ENCODE data around the gene BMPR1A. TPM values are rescaled to one million over a fixed set of nuclear protein-coding genes. Genes with fewer than 3 reads are reported as not detected.

Gene BMPR1A
- total and polyA plus RNA-seq, 4 donors: 2.2 to 16.0 (median 8.9) TPM

DNA sequence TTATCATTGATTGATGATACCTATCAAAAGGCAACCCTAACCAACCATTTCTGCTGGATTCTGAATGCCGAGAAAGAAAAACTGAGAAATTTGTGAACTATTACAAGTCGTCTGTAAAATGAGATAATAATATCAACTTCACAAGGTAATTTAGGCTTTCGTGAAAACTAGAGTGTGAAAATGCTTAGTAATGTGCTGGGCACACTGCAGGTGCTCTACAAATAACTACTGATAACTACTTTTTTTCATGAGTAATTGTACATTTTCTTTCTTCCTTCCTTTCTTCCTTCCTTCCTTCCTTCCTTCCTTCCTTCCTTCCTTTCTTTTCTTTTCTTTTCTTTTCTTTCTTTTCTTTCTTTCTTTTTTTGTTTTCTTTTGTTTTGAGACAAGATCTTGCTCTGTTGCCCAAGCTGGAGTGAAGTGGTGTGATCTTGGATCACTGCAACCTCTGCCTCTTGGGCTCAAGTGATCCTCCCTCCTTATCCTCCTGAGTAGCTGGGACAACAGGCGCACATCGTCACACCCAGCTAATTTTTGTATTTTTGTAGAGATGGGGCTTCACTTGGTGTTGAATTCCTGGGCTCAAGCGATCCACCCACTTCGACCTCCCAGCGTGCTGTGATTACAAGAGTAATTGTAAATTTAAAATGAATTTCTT is 42.9 kb downstream of the BMPR1A start:
- Histone ChIP-seq H3K4me3 (ENCODE audit: low read depth in 1 of 3, low read length in 3 of 3) (no peak overlapping the region), H3K27ac (ENCODE audit: low read depth in 1 of 2, low read length in 2 of 2) (no peak overlapping the region), H3K36me3 (ENCODE audit: control insufficient read depth in 4 of 4, insufficient read depth in 3 of 4, low read depth in 1 of 4, low read length in 3 of 4) (no peaks in the 10 kb centered on the region), H3K27me3 (ENCODE audit: control insufficient read depth in 4 of 4, insufficient read depth in 4 of 4, low read length in 3 of 4) (no peaks in the 10 kb centered on the region), H3K9ac (ENCODE audit: low read depth in 1 of 2, low read length in 2 of 2) (no peak overlapping the region), H3K9me3 (ENCODE audit: control insufficient read depth in 4 of 4, low read length in 3 of 4) (no peaks in the 10 kb centered on the region), H3K4me1 (ENCODE audit: control insufficient read depth in 4 of 4, insufficient read depth in 4 of 4, low read length in 3 of 4) (peaks cover 0 to under 1% (median 0%) of the 10 kb centered on the region in 4 donors)
- DNase-seq (ENCODE audit: low spot score): no peak
- TF ChIP-seq TAF1 (conservative IDR thresholded peaks at IDR 0.05): no peak
- no peak for TF ChIP-seq SP1 (IDR thresholded peaks at IDR 0.05)
- TF ChIP-seq, protein P1, sequence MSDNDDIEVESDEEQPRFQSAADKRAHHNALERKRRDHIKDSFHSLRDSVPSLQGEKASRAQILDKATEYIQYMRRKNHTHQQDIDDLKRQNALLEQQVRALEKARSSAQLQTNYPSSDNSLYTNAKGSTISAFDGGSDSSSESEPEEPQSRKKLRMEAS (IDR thresholded peaks at IDR 0.05): no peak
- TF ChIP-seq RXRA (IDR thresholded peaks at IDR 0.05): no peak
- TF ChIP-seq, protein P2, sequence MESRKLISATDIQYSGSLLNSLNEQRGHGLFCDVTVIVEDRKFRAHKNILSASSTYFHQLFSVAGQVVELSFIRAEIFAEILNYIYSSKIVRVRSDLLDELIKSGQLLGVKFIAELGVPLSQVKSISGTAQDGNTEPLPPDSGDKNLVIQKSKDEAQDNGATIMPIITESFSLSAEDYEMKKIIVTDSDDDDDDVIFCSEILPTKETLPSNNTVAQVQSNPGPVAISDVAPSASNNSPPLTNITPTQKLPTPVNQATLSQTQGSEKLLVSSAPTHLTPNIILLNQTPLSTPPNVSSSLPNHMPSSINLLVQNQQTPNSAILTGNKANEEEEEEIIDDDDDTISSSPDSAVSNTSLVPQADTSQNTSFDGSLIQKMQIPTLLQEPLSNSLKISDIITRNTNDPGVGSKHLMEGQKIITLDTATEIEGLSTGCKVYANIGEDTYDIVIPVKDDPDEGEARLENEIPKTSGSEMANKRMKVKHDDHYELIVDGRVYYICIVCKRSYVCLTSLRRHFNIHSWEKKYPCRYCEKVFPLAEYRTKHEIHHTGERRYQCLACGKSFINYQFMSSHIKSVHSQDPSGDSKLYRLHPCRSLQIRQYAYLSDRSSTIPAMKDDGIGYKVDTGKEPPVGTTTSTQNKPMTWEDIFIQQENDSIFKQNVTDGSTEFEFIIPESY (IDR thresholded peaks at IDR 0.05): no peak
- TF ChIP-seq, protein P3, sequence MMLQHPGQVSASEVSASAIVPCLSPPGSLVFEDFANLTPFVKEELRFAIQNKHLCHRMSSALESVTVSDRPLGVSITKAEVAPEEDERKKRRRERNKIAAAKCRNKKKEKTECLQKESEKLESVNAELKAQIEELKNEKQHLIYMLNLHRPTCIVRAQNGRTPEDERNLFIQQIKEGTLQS (IDR thresholded peaks at IDR 0.05): no peak
- no peak for TF ChIP-seq RAD21 (IDR thresholded peaks at IDR 0.05)
- no peak for TF ChIP-seq FOXA2 (IDR thresholded peaks at IDR 0.05)
- TF ChIP-seq, protein P4, sequence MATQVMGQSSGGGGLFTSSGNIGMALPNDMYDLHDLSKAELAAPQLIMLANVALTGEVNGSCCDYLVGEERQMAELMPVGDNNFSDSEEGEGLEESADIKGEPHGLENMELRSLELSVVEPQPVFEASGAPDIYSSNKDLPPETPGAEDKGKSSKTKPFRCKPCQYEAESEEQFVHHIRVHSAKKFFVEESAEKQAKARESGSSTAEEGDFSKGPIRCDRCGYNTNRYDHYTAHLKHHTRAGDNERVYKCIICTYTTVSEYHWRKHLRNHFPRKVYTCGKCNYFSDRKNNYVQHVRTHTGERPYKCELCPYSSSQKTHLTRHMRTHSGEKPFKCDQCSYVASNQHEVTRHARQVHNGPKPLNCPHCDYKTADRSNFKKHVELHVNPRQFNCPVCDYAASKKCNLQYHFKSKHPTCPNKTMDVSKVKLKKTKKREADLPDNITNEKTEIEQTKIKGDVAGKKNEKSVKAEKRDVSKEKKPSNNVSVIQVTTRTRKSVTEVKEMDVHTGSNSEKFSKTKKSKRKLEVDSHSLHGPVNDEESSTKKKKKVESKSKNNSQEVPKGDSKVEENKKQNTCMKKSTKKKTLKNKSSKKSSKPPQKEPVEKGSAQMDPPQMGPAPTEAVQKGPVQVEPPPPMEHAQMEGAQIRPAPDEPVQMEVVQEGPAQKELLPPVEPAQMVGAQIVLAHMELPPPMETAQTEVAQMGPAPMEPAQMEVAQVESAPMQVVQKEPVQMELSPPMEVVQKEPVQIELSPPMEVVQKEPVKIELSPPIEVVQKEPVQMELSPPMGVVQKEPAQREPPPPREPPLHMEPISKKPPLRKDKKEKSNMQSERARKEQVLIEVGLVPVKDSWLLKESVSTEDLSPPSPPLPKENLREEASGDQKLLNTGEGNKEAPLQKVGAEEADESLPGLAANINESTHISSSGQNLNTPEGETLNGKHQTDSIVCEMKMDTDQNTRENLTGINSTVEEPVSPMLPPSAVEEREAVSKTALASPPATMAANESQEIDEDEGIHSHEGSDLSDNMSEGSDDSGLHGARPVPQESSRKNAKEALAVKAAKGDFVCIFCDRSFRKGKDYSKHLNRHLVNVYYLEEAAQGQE (IDR thresholded peaks at IDR 0.05): no peak
- TF ChIP-seq NR2F2 (IDR thresholded peaks at IDR 0.05): no peak
- 93% methylated on average over 8 of the region's 8 CpGs for WGBS

DNA sequence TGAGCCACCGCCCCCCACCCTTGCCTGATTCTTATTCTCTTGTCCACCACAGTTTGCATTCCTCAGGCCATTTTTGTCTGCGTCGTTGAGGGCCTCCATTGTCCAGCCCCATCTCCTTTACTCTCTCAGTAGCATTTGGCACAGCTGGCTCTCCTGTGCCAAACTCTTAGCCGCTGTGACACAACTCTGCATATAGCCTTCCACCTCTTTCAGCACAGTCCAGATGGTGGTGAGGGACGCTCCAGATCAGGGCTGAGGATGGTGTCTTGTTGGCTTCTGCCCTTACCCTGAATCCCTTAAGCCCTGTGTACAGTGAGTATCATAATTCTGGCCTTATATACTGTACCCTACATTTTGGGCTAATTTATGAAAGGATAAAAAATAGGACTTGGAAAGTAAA is 45.6 kb downstream of the BMPR1A start:
- no peaks in the 10 kb centered on the region for H3K9me3 ChIP-seq (ENCODE audit: control insufficient read depth in 4 of 4, low read length in 3 of 4)
- H3K4me3 ChIP-seq (ENCODE audit: low read depth in 1 of 3, low read length in 3 of 3): no peak overlapping the region
- DNase-seq (ENCODE audit: low spot score): no peak
- H3K27me3 ChIP-seq (ENCODE audit: control insufficient read depth in 4 of 4, insufficient read depth in 4 of 4, low read length in 3 of 4): no peaks in the 10 kb centered on the region
- H3K36me3 ChIP-seq (ENCODE audit: control insufficient read depth in 4 of 4, insufficient read depth in 3 of 4, low read depth in 1 of 4, low read length in 3 of 4): no peaks in the 10 kb centered on the region
- WGBS: 94% methylated on average over 5 of the region's 5 CpGs
- H3K27ac ChIP-seq (ENCODE audit: low read depth in 1 of 2, low read length in 2 of 2): no peak overlapping the region
- no peak overlapping the region for H3K9ac ChIP-seq (ENCODE audit: low read depth in 1 of 2, low read length in 2 of 2)
- H3K4me1 ChIP-seq (ENCODE audit: control insufficient read depth in 4 of 4, insufficient read depth in 4 of 4, low read length in 3 of 4): peaks cover 0 to 1% (median 0%) of the 10 kb centered on the region in 4 donors
- TF ChIP-seq, protein P5, sequence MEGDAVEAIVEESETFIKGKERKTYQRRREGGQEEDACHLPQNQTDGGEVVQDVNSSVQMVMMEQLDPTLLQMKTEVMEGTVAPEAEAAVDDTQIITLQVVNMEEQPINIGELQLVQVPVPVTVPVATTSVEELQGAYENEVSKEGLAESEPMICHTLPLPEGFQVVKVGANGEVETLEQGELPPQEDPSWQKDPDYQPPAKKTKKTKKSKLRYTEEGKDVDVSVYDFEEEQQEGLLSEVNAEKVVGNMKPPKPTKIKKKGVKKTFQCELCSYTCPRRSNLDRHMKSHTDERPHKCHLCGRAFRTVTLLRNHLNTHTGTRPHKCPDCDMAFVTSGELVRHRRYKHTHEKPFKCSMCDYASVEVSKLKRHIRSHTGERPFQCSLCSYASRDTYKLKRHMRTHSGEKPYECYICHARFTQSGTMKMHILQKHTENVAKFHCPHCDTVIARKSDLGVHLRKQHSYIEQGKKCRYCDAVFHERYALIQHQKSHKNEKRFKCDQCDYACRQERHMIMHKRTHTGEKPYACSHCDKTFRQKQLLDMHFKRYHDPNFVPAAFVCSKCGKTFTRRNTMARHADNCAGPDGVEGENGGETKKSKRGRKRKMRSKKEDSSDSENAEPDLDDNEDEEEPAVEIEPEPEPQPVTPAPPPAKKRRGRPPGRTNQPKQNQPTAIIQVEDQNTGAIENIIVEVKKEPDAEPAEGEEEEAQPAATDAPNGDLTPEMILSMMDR (IDR thresholded peaks at IDR 0.05; ENCODE audit: low read depth, low read length, missing input control): no peak
- no peak for TF ChIP-seq SP1 (IDR thresholded peaks at IDR 0.05)
- no peak for TF ChIP-seq HNF4G (IDR thresholded peaks at IDR 0.05)
- no peak for TF ChIP-seq HNF4A (conservative IDR thresholded peaks at IDR 0.05)
- no peak for TF ChIP-seq NR2F2 (IDR thresholded peaks at IDR 0.05)
- no peak for TF ChIP-seq RXRA (IDR thresholded peaks at IDR 0.05)
- no peak for TF ChIP-seq JUND (IDR thresholded peaks at IDR 0.05)
- TF ChIP-seq, protein P2 (IDR thresholded peaks at IDR 0.05): no peak
- no peak for TF ChIP-seq EGR1 (IDR thresholded peaks at IDR 0.05; ENCODE audit: low read depth in 2 of 2)
- TF ChIP-seq YY1 (IDR thresholded peaks at IDR 0.05): no peak
- no peak for TF ChIP-seq FOXA2 (IDR thresholded peaks at IDR 0.05)
- no peak for TF ChIP-seq RAD21 (IDR thresholded peaks at IDR 0.05)
- no peak for TF ChIP-seq FOXA1 (IDR thresholded peaks at IDR 0.05)
- TF ChIP-seq TAF1 (conservative IDR thresholded peaks at IDR 0.05): no peak
- no peak for TF ChIP-seq GABPA (IDR thresholded peaks at IDR 0.05 in 1 of 2, conservative IDR thresholded peaks at IDR 0.05 in 1 of 2)
- TF ChIP-seq, protein P3 (IDR thresholded peaks at IDR 0.05): no peak
